WTC11 (cell line): ENCODE measurements around the gene EXO5. TPM values are rescaled to one million over a fixed set of nuclear protein-coding genes. Genes with fewer than 3 reads are reported as not detected.
A peak's percentile ranks its signal among the peaks of the same experiment; 100 is the strongest.

Experiments
- ATAC-seq: fragments of 200-7000 bp; cut with Tn5 transposase; 2 replicates; pipeline ENCODE4 v1.10.0; 2021; ENCODE audit warnings: mild to moderate bottlenecking, moderate library complexity
- CTCF ChIA-PET: fragments of 300-600 bp; sonication (Branson Sonifier 250); formaldehyde crosslinking; loops from one replicate; lab custom pipeline; 2021; ENCODE audit warnings: antibody characterized with exemption; lab: Charles Lee
- POLR2A ChIA-PET: fragments of 350-600 bp; sonication (Branson Sonifier 250); formaldehyde crosslinking; loops from one replicate; lab custom pipeline; 2021; ENCODE audit warnings: antibody characterized with exemption; lab: Charles Lee
- DNase-seq: peaks from one replicate; pipeline ENCODE4 v3.0.0; 2021; ENCODE audit warnings: low spot score
- H3K27ac Mint-ChIP-seq: 2 replicates; pipeline ENCODE4 v1.8.0; 2021; ENCODE audit warnings: mixed read lengths
- H3K27me3 Mint-ChIP-seq: 2 replicates; pipeline ENCODE4 v1.8.0; 2021; ENCODE audit warnings: low read depth, mild to moderate bottlenecking, moderate library complexity, mixed read lengths
- H3K36me3 Mint-ChIP-seq: 2 replicates; pipeline ENCODE4 v1.8.0; 2021; ENCODE audit warnings: mixed read lengths
- H3K4me1 Mint-ChIP-seq: 2 replicates; pipeline ENCODE4 v1.8.0; 2022; ENCODE audit warnings: mixed read lengths
- H3K4me3 Mint-ChIP-seq: 2 replicates; pipeline ENCODE4 v1.8.0; 2021; ENCODE audit warnings: mild to moderate bottlenecking, moderate library complexity, mixed read lengths
- H3K9me3 Mint-ChIP-seq: 2 replicates; pipeline ENCODE4 v1.8.0; 2021; ENCODE audit warnings: mixed read lengths
- ATF6 ChIP-seq: sonication (generic); formaldehyde crosslinking; IDR thresholded peaks from 2 replicates; pipeline ENCODE4 v1.8.1; 2023; ENCODE audit warnings: mild to moderate bottlenecking, missing genetic modification reagents
- CBFB ChIP-seq: sonication (generic); formaldehyde crosslinking; IDR thresholded peaks from 2 replicates; pipeline ENCODE4 v1.8.1; 2022; ENCODE audit warnings: mild to moderate bottlenecking, low read depth, missing genetic modification reagents
- CTCF ChIP-seq: fragments of 200-600 bp; IDR thresholded peaks from 2 replicates; pipeline ENCODE4 v1.8.0; 2022; ENCODE audit warnings: antibody characterized with exemption
- E2F1 ChIP-seq: sonication (generic); formaldehyde crosslinking; IDR thresholded peaks from 2 replicates; pipeline ENCODE4 v1.8.0; 2022; ENCODE audit warnings: mild to moderate bottlenecking, missing genetic modification reagents
- E2F5 ChIP-seq: sonication (generic); formaldehyde crosslinking; IDR thresholded peaks from 2 replicates; pipeline ENCODE4 v1.8.1; 2022; ENCODE audit warnings: mild to moderate bottlenecking, moderate library complexity, missing genetic modification reagents
- HMGXB4 ChIP-seq: sonication (generic); formaldehyde crosslinking; IDR thresholded peaks from 2 replicates; pipeline ENCODE4 v1.8.1; 2023; ENCODE audit warnings: mild to moderate bottlenecking, moderate library complexity, missing genetic modification reagents
- IRF2 ChIP-seq: sonication (generic); formaldehyde crosslinking; IDR thresholded peaks from 2 replicates; pipeline ENCODE4 v1.8.0; 2022; ENCODE audit warnings: low read depth, missing genetic modification reagents, borderline replicate concordance
- JUN ChIP-seq: sonication (generic); formaldehyde crosslinking; IDR thresholded peaks from 2 replicates; pipeline ENCODE4 v1.8.0; 2023; ENCODE audit warnings: mild to moderate bottlenecking, missing genetic modification reagents
- MAX ChIP-seq: sonication (generic); formaldehyde crosslinking; IDR thresholded peaks from 2 replicates; pipeline ENCODE4 v1.8.0; 2022; ENCODE audit warnings: mild to moderate bottlenecking, missing genetic modification reagents
- SP1 ChIP-seq: sonication (generic); formaldehyde crosslinking; conservative IDR thresholded peaks from 2 replicates; pipeline ENCODE4 v1.8.1; 2022; ENCODE audit warnings: missing genetic modification reagents
- TCF7 ChIP-seq: sonication (generic); formaldehyde crosslinking; IDR thresholded peaks from 2 replicates; pipeline ENCODE4 v1.8.0; 2022; ENCODE audit warnings: mild to moderate bottlenecking, low read depth, missing genetic modification reagents, moderate library complexity
- TEAD4 ChIP-seq: sonication (generic); formaldehyde crosslinking; IDR thresholded peaks from 2 replicates; pipeline ENCODE4 v1.8.0; 2022; ENCODE audit warnings: mild to moderate bottlenecking, missing genetic modification reagents
- ZMAT4 ChIP-seq: fragments of 250-450 bp; sonication (Bioruptor Pico); IDR thresholded peaks from 2 replicates; pipeline ENCODE4 v1.9.0; 2021; ENCODE audit warnings: mild to moderate bottlenecking
- ZNF219 ChIP-seq: sonication (generic); formaldehyde crosslinking; IDR thresholded peaks from 2 replicates; pipeline ENCODE4 v1.8.0; 2023; ENCODE audit warnings: missing genetic modification reagents, mild to moderate bottlenecking, borderline replicate concordance
- ZNF281 ChIP-seq: sonication (generic); formaldehyde crosslinking; IDR thresholded peaks from 2 replicates; pipeline ENCODE4 v1.8.0; 2023; ENCODE audit warnings: mild to moderate bottlenecking, missing genetic modification reagents
- ZNF512 ChIP-seq: sonication (generic); formaldehyde crosslinking; IDR thresholded peaks from 2 replicates; pipeline ENCODE4 v1.8.1; 2022; ENCODE audit warnings: missing genetic modification reagents, borderline replicate concordance
- total RNA-seq: library from RNA; stranded (reverse); gene quantifications from 3 replicates; pipeline ENCODE4 v1.2.3, GENCODE V29; 2021

Gene EXO5
- total RNA-seq, 1 experiment from 2014 or later = 5.5 TPM

- CTCF ChIA-PET = interaction anchor here (0.6 to 2.4 kb wide), 20 partner anchors 9 to 445 kb away, joined by 3 to 15 read pairs (median 4); partner anchors contain the start of genes EXO5 and ZFP69B
- peak overlapping the region; percentile 94 for H3K27ac Mint-ChIP-seq
- TF ChIP-seq SP1 (CRISPR knock-in tag) = no peak
- no peak for TF ChIP-seq ZNF281 (CRISPR knock-in tag)
- no peak for TF ChIP-seq E2F1
- TF ChIP-seq ZMAT4 (CRISPR knock-in tag) = no peak
- TF ChIP-seq CBFB (CRISPR knock-in tag) = no peak
- no peak for TF ChIP-seq TEAD4 (CRISPR knock-in tag)
- no peak for TF ChIP-seq ZNF512
- TF ChIP-seq IRF2 (CRISPR knock-in tag) = no peak
- no peak for TF ChIP-seq MAX (CRISPR knock-in tag)
- TF ChIP-seq ATF6 (CRISPR knock-in tag) = no peak
- TF ChIP-seq E2F5 (CRISPR knock-in tag) = no peak
- TF ChIP-seq ZNF219 = no peak
- H3K36me3 Mint-ChIP-seq = peaks cover 14% of the 10 kb centered on the region
- no peak for DNase-seq
- ATAC-seq = no peak
- H3K4me3 Mint-ChIP-seq = peak overlapping the region; percentile 97
- peaks cover 12% of the 10 kb centered on the region for H3K4me1 Mint-ChIP-seq
- peaks cover 10% of the 10 kb centered on the region for H3K27me3 Mint-ChIP-seq
- H3K9me3 Mint-ChIP-seq = no peaks in the 10 kb centered on the region
- POLR2A ChIA-PET = interaction anchor here (0.6 to 1.6 kb wide), 6 partner anchors 12 to 159 kb away, joined by 3 to 4 read pairs (median 3); partner anchors contain the start of genes EXO5, NFYC and ZFP69
Observed at GRCh38 chr1:40532062-40532389, 23.5 kb downstream of the EXO5 start.

- ChIA-PET POLR2A (interaction anchor here (0.9 kb wide), 1 partner anchor 158 kb away, joined by 3 read pairs; the partner anchor contains the start of gene NFYC), CTCF (interaction anchor here (0.7 to 2.4 kb wide), 16 partner anchors 8 to 444 kb away, joined by 3 to 15 read pairs (median 4); partner anchors contain the start of gene EXO5)
- peak; percentile 40 for ATAC-seq
- H3K4me1 Mint-ChIP-seq = peaks cover 12% of the 10 kb centered on the region
- peaks cover 5% of the 10 kb centered on the region for H3K9me3 Mint-ChIP-seq
- peak; percentile 22 for DNase-seq
- H3K4me3 Mint-ChIP-seq = peak overlapping the region; percentile 97
- TF ChIP-seq JUN (no peak), HMGXB4 (CRISPR knock-in tag) (no peak), TCF7 (CRISPR knock-in tag) (no peak), CTCF (peak; percentile 37), ZNF219 (no peak), MAX (CRISPR knock-in tag) (no peak)
- peaks cover 4% of the 10 kb centered on the region; the same call in 1 of the 2 replicates for H3K27me3 Mint-ChIP-seq
- peaks cover 20% of the 10 kb centered on the region for H3K36me3 Mint-ChIP-seq
- H3K27ac Mint-ChIP-seq = no peak overlapping the region
Observed at GRCh38 chr1:40532844-40533424, 24.4 kb downstream of the EXO5 start.
